NCI-H1436 (cell line): Measurements from ENCODE around the gene NDUFAF4.

Experiments used
- DNase-seq: peaks from one replicate; lab custom pipeline; 2025; lab: John Stamatoyannopoulos, UW

NDUFAF4 gene

GRCh38 chr6:96897396-96898240 is at the start of gene NDUFAF4:
TSS of gene NDUFAF4 (minus strand) at chr6:96897891. CDS start at chr6:96897801, 90 bp downstream.
- DNase-seq, result peak; percentile 94

DNA sequence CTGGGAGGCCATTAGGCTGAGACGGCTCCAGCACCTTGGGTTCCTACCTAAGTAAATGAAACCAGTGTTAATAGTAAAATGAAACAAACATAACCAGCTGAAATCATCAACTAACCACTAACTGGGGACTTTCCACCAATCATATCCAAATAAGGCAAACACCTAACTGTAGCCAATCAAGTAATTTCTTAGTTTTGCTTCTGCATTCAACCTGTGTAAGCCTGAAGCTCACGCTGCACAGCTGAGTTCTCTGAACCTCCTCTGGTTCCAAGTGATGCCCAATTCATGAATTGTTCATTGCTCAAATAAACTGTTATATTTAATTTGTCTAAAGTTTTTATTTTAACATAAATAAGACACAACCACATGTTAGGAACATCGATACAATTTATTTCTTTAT is 49.4 kb upstream of the NDUFAF4 start:
- DNase-seq, result no peak

DNA sequence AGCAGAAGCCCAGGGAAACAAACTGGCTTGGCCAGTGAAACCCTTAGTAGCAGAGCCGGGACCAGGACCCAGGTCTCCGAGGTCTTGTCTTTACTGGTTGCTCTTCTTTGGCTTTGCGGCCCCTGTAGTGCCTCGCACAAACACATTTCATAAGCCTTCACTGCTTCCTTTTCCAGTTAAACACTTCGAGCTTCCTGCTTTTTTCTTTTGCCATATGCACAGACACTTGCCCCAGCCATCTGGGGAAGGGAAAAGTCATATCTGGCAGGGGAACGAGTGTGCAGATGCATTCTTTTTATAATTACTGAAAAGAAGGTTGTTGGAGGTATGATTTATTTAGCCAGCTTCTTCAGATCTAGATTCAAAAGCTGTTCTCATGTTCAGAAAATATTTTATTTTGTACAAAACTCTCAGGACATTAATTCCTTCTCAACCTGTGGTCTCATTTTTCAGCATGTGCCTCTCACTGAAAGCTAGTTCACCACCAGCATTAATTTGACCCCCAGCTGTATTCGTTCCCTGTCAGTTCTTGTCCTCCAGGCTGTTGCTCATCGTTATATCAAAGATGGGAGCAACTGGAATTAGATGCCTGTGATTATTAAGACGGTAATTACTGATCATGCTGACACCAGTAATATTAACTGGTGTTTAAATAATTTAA is 46.0 kb upstream of the NDUFAF4 start:
- no peak for DNase-seq

DNA sequence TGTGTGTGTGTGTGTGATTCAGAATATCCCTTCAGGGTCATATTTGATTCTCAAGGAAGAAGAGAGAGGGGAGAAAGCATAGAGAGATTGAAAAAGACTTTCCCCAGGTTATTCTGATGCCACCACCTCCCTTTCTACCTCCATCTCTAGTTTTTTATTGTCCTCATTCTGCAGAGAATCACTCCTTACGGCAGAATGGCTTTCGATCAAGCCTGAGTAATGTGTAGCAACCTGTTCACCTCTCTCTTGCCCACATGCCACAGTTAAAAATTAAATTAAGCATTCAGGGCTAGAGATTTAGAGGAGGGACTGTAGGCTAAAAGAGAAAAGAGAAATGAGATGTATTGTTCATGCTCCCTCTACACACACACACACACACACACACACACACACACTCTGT is 45.0 kb upstream of the NDUFAF4 start:
- DNase-seq, result no peak

GRCh38 chr6:96940322-96940721 is 42.6 kb upstream of the NDUFAF4 start:
- no peak for DNase-seq

DNA sequence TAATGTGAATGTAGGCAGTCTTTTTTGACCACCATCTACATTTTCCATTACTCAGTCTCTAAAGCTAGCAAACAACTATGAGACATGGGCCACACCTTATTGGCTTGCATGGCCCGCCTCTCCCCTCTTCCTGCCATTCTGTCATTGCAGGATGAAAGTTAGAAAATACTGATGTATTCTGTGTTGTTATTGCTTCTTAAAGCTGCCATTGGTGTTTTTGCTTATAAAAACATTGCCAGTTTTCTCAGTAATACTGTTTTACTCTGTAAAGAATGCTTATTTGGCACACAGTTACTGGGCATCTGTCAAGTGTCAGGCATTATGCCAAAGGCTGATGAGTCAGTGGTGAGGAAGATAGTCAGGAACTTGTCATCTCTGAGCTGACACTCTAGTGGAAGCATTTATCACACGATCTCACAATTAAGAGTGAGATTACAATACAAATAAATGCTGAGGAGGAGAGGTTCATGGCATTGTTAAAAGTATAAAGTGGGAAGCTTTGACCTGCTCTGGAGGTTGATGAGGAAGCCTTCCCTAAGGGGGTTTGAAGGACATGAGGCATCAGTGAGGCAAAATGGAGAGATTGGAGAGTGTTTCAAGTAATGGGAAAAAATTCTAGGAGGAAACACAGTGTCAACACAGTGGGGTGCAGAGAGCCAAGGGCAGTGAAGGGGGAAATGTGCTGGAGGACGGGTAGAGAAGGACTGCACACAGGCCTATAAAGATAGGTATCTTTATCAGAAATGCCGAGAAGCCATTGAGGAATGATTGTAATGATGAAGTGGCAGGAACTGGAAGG is 41.5 kb upstream of the NDUFAF4 start:
- no peak for DNase-seq

DNA sequence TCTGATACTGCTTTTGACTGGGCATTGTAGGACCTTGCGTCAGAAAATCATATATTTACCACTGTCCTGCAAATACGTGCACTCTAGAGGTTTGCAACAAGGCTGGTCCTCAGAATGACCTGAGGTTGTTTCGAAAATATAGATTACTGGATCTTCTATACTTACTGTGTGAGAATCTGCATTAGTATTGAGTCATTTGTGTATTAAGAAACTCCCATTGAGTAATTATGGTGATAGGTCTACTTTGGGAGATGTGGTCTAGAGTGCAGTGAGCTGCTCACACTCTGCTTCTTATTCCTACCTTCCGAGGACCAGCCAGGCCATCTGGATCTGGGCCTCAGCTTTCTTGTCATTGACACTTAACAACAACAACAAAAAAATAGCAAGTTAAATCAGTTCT is 36.4 kb upstream of the NDUFAF4 start:
- no peak for DNase-seq

- DNase-seq, result no peak
Observed at GRCh38 chr6:96931198-96931597, 33.5 kb upstream of the NDUFAF4 start.

DNA sequence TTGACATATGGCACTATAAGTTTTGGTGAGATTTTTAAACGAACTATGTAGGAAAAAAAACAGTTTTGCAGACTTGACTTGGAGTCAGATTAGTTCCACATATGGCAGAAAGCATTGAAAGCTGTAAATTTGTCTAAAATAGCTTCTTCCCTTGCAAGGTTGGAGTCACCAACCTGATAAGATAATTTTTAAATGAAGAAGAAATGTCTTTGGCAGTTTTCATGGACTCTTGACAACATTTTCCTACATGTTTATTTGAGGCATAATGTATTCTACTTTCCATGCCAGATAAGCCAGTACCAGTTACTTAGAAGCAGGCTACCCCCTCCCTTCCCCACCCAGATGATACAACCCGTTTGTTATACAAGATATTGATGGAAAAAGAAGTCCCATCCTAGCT is 32.0 kb upstream of the NDUFAF4 start:
- no peak for DNase-seq

GRCh38 chr6:96927660-96928059 is 30.0 kb upstream of the NDUFAF4 start:
- no peak for DNase-seq

DNA sequence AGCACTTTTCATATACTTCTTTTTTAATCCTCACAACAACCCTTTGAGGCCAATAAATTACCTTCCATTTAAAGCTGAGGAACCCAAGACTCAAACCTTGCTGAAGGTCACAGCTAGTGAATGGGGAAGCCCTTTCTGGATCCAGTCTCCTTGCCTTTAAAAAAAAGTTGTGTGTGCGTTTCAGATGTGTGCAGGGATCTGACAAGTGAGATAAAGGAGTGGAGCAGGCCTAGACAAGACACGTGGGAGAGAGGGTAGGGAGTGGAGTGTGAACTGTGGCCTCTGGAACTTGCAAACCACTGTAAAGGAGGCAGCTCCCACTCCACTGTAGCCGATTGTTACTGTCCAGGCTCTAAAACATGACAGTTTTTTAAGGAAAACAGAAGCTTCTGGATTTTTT is 28.7 kb upstream of the NDUFAF4 start:
- DNase-seq, result no peak

GRCh38 chr6:96925290-96925687 is 27.6 kb upstream of the NDUFAF4 start:
- DNase-seq, result no peak

GRCh38 chr6:96923871-96924493 is 26.3 kb upstream of the NDUFAF4 start:
- DNase-seq, result no peak

DNA sequence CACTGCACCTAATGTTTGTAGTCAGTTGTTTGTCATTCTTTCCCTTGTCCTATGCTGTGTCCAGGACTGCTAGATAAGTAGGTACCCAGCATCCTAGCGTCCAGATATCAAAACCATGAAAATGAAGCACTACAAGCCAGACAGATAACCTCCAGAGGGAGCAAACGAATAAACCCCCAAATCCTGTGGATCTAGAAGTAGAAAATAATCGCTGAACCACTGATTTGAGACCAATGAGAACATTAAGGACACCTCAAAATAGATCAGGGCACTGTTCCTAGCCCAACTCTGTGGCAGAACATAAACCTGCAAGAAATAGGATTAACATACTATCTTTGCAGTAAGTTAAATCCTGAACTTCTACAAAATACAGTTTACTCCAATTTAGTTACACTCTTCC is 25.7 kb upstream of the NDUFAF4 start:
- DNase-seq, result no peak

DNA sequence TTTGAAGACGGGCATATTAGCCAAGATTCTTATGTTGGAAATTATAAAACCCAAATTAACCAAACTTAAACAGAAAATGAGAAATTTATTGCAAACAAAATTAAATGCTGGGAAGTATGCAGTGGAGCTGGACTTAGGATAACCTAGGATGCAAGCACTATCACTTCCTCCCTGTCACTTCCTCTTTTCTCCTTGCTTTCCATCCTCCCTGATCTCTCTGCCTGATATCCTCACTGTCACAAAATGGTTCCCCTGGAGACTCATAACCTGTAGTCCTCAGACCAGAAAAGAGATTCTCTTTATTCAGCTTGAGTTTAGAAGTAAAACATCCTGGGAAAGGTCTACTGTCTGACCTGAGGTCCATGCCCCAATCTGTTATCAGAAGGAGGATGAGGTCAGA is 19.4 kb upstream of the NDUFAF4 start:
- no peak for DNase-seq

DNA sequence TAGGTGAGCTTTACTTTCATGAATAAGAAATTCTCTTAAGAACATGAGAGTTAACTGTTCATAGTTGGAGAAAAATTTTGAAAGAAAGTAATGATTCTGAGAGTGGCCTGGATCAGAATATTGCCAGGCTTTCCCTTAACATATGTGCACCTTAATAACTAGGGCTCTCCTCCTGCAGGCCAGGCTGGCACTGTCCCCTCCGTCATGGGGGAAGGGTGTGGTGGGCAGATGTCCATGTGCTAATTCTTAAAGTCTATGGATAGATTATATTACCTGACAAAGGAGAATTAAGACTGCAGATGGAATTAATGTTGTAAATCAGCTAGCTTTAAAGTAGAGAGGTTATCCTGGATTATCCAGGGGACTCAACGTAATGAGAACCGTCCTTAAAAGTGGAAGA is 15.9 kb upstream of the NDUFAF4 start:
- DNase-seq, result no peak

GRCh38 chr6:96911751-96912150 is 14.1 kb upstream of the NDUFAF4 start:
- no peak for DNase-seq

DNA sequence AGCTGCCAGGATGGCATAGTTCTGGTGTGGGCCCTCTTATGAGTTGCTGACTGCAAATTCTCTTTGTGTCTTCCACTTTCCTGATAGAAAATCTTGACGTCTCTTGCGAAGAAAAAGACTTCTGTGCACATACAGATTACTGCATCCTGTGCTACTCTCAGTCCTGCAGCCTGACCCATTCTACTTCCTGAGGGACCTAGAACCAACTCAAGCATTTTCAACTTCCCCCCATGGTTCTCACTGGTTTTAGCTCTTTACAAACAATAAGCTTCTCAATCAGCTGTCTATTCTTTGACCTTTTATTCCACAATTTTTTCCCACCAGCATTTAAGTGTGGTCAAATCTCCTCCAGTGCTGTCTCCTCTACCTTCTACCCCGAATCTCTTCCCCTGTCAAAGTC is 13.5 kb upstream of the NDUFAF4 start:
- no peak for DNase-seq

DNA sequence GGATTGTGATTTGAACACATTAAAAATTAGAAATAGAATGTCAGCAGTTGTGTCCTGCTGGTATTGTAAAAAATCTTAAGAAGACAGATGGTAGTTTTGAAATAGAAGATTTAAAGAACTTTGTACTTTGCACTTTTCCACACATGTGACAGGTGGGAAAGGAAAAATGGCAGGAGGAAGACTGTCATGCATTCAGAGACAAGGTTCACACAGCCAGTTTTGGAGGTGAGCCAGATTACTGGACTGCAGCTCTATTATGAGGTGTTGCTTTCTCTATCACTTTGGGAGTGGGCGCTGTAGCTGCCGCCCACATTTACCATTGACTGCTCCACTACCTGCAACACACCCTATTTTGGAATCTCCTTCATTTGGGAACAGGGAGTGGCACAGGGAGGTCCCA is 12.1 kb upstream of the NDUFAF4 start:
- no peak for DNase-seq

GRCh38 chr6:96907498-96907897 is 9.8 kb upstream of the NDUFAF4 start:
- DNase-seq, result no peak

- no peak for DNase-seq
Observed at GRCh38 chr6:96900873-96901272, 3.2 kb upstream of the NDUFAF4 start.

DNA sequence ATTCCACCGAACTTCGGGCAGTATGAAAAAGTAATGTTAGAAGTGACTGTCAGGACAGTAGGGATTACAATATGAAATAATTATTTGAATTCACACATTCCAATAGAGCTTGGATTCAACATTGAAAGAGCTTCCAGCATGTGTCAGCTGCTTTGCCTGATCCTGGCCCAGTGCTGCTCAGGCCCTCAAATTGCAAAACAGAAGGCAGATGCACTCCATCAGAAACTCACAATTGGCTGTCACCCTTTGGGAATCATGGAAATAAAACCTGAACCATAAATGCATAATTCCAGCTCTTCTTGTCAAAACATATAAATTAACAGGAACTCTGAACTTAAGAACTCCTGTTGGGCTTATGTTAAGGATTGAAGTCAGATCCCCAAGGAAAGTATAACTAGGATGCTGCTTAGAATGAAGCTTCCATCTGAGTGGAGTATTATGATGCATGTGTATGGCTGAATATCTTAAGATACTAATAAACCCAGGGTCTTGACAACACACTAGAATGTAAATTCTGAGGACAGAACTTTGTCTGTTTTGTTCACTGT is 1.8 kb upstream of the NDUFAF4 start:
- DNase-seq, result no peak
